HepG2 (cell line): ENCODE results near the gene ARID3C. TPM values are rescaled to one million over a fixed set of nuclear protein-coding genes. Genes with fewer than 3 reads are reported as not detected.

Experiments
- CHCHD3 ChIP-seq: sonication (generic); formaldehyde crosslinking; IDR thresholded peaks from 2 replicates; pipeline ENCODE4 v1.8.0; 2022; ENCODE audit warnings: mild to moderate bottlenecking, missing genetic modification reagents, moderate library complexity
- HOMEZ ChIP-seq: IDR thresholded peaks from 2 replicates; pipeline ENCODE4 v1.6.1; 2016; ENCODE audit warnings: low read depth
- HOXA9 ChIP-seq: sonication (generic); formaldehyde crosslinking; IDR thresholded peaks from 2 replicates; pipeline ENCODE4 v1.8.1; 2022; ENCODE audit warnings: missing genetic modification reagents, mild to moderate bottlenecking, moderate library complexity, borderline replicate concordance
- NONO ChIP-seq, 2 experiments: fragments of 450-650 bp in 1 of 2; sonication (generic) in 1 of 2; formaldehyde crosslinking in 1 of 2; IDR thresholded peaks in 1 of 2; conservative IDR thresholded peaks in 1 of 2; 2 replicates each; pipeline versions ENCODE4 v1.6.1 to v1.8.0; 2017 to 2022; ENCODE audit warnings: mild to moderate bottlenecking in 1 of 2, missing genetic modification reagents in 1 of 2, moderate library complexity in 1 of 2
- PAF1 ChIP-seq: IDR thresholded peaks from 2 replicates; pipeline ENCODE4 v1.6.1; 2016; ENCODE audit warnings: missing genetic modification reagents, missing compliant biosample characterization
- PRPF4 ChIP-seq: fragments of 200-400 bp; formaldehyde crosslinking; IDR thresholded peaks from 2 replicates; pipeline ENCODE4 v1.6.1; 2016; ENCODE audit warnings: low read length, low read depth; ENCODE audit not compliant: poor library complexity, severe bottlenecking
- RFX3 ChIP-seq: IDR thresholded peaks from 2 replicates; pipeline ENCODE4 v1.6.1; 2016; ENCODE audit warnings: missing biosample characterization, missing genetic modification reagents
- SMC3 ChIP-seq: IDR thresholded peaks from 2 replicates; pipeline ENCODE4 v1.6.1; 2011; ENCODE audit warnings: low read length, improper control_type of control experiment
- TGIF2 ChIP-seq: IDR thresholded peaks from 2 replicates; pipeline ENCODE4 v1.6.1; 2016; ENCODE audit warnings: control low read depth, missing compliant biosample characterization
- ZBTB46 ChIP-seq: sonication (generic); formaldehyde crosslinking; IDR thresholded peaks from 2 replicates; pipeline ENCODE4 v1.4.0; 2020; ENCODE audit warnings: mild to moderate bottlenecking, missing genetic modification reagents, borderline replicate concordance
- ZBTB8A ChIP-seq: sonication (generic); formaldehyde crosslinking; IDR thresholded peaks from 2 replicates; pipeline ENCODE4 v1.4.0; 2020; ENCODE audit warnings: mild to moderate bottlenecking, low read depth, missing genetic modification reagents, borderline replicate concordance
- ZFX ChIP-seq: sonication (generic); formaldehyde crosslinking; IDR thresholded peaks from 2 replicates; pipeline ENCODE4 v1.4.0; 2020; ENCODE audit warnings: mild to moderate bottlenecking, low read depth, missing genetic modification reagents, moderate library complexity
- ZNF333 ChIP-seq: sonication (generic); formaldehyde crosslinking; IDR thresholded peaks from 2 replicates; pipeline ENCODE4 v1.4.0; 2020; ENCODE audit warnings: mild to moderate bottlenecking, missing genetic modification reagents, borderline replicate concordance
- ZNF34 ChIP-seq: sonication (generic); formaldehyde crosslinking; IDR thresholded peaks from 2 replicates; pipeline ENCODE4 v1.4.0; 2020; ENCODE audit warnings: mild to moderate bottlenecking, missing genetic modification reagents, borderline replicate concordance
- ZNF354B ChIP-seq: sonication (generic); formaldehyde crosslinking; IDR thresholded peaks from 2 replicates; pipeline ENCODE4 v1.8.0; 2022; ENCODE audit warnings: mild to moderate bottlenecking, missing genetic modification reagents
- ZNF451 ChIP-seq: sonication (generic); formaldehyde crosslinking; IDR thresholded peaks from 2 replicates; pipeline ENCODE4 v1.5.0; 2020; ENCODE audit warnings: mild to moderate bottlenecking, missing genetic modification reagents
- ZNF547 ChIP-seq: sonication (generic); formaldehyde crosslinking; IDR thresholded peaks from 2 replicates; pipeline ENCODE4 v1.5.1; 2020; ENCODE audit warnings: mild to moderate bottlenecking, missing genetic modification reagents
- ZNF768 ChIP-seq: sonication (generic); formaldehyde crosslinking; IDR thresholded peaks from 2 replicates; pipeline ENCODE4 v1.4.0; 2020; ENCODE audit warnings: missing genetic modification reagents
- ZXDC ChIP-seq: sonication (generic); formaldehyde crosslinking; IDR thresholded peaks from 2 replicates; pipeline ENCODE4 v1.5.0; 2020; ENCODE audit warnings: mild to moderate bottlenecking, missing genetic modification reagents
- ZZZ3 ChIP-seq: sonication (generic); formaldehyde crosslinking; IDR thresholded peaks from 2 replicates; pipeline ENCODE4 v1.4.0; 2020; ENCODE audit warnings: missing genetic modification reagents, mild to moderate bottlenecking, borderline replicate concordance
- polyA plus RNA-seq, 8 experiments: library from polyadenylated mRNA; depleted of rRNA in 3 of 8; stranded (reverse) in 7 of 8; unstranded in 1 of 8; fragments of >200 nt; fragmentation: Illumina TruSeq in 4 of 8; extraction: Trizol in 4 of 8; gene quantifications; 2 replicates each; pipeline versions ENCODE4 v1.2.1 to v1.2.3, GENCODE V29; 2011 to 2016; ENCODE audit warnings: low read depth in 4 of 8, missing spikeins in 1 of 8, mixed read lengths in 1 of 8; ENCODE audit not compliant: insufficient read depth in 1 of 8
- total RNA-seq, 5 experiments: library from RNA; depleted of rRNA; stranded (reverse); fragments of >200 nt; fragmentation: Illumina TruSeq; extraction: Trizol; gene quantifications; 2 replicates each; pipeline ENCODE4 v1.2.3, GENCODE V29; 2016; ENCODE audit warnings: low read depth in 1 of 5
- TF ChIP-seq, protein P1 (sequence below): sonication (generic); formaldehyde crosslinking; IDR thresholded peaks from 2 replicates; pipeline ENCODE4 v1.5.0; 2020; ENCODE audit warnings: mild to moderate bottlenecking, low read depth, missing genetic modification reagents, borderline replicate concordance

ARID3C gene
- total and polyA plus RNA-seq, 2 of the 13 experiments (the other 11 are each of a cell fraction or from before 2014, with no cell fraction given), result not detected

DNA sequence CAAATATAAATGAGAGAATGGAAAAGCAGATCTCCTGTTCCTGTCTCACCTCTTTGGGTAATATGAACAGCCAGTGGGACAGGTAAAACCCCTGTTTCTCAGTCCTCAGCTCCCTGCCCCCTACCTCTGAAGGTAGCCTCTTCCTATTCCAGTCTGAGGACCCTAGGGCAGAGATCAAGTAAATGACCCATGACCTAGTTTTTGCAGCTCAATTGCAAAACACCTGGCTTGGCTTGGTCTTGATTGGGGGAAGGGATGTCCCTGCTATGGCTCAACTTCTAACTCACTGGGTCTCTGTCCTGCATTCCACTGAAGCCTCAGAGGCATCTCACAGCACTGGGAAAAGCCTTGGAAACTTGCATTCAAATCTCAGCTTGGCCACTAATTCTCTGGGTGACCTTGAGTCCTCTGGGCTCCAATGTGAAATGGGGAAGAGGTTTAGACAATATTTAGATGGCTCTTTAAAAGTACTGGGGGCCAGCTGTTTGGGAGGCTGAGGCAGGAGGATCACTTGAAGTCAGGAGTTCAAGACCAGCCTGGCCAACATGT lies 16.0 kb upstream of the ARID3C start (continued):
- TF ChIP-seq SMC3 (peak; percentile 20), ZBTB8A (no peak), PRPF4 (no peak), NONO (IDR thresholded peaks at IDR 0.05) (no peak), NONO (CRISPR knock-in tag; conservative IDR thresholded peaks at IDR 0.05) (peak; percentile 36; the same call in 1 of the 2 replicates), ZNF354B (CRISPR knock-in tag) (no peak), ZBTB46 (CRISPR knock-in tag) (no peak), ZXDC (CRISPR knock-in tag) (no peak), ZNF333 (CRISPR knock-in tag) (no peak), PAF1 (no peak), ZFX (no peak), ZNF34 (CRISPR knock-in tag) (no peak), ZNF768 (CRISPR knock-in tag) (no peak), CHCHD3 (no peak), HOXA9 (CRISPR knock-in tag) (no peak), HOMEZ (no peak), ZNF451 (CRISPR knock-in tag) (no peak), RFX3 (CRISPR knock-in tag) (no peak), TGIF2 (CRISPR knock-in tag) (no peak), ZNF547 (no peak), ZZZ3 (CRISPR knock-in tag) (no peak)
- TF ChIP-seq, protein P1, sequence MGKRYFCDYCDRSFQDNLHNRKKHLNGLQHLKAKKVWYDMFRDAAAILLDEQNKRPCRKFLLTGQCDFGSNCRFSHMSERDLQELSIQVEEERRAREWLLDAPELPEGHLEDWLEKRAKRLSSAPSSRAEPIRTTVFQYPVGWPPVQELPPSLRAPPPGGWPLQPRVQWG (CRISPR knock-in tag), result no peak
